Superior temporal gyrus (tissue), 1 donor: ENCODE measurements around the gene C1QTNF5.

Source experiments
- DNase-seq: peaks from one replicate; pipeline ENCODE4 v3.0.0-alpha.2; 2016; ENCODE audit errors: extremely low spot score

C1QTNF5 gene

GRCh38 chr11:119359365-119360214, 18.9 kb upstream of the C1QTNF5 start:
- no peak for DNase-seq

GRCh38 chr11:119357074-119357473, 16.4 kb upstream of the C1QTNF5 start:
- no peak for DNase-seq

GRCh38 chr11:119356349-119357031, 15.8 kb upstream of the C1QTNF5 start:
- DNase-seq, result peak; percentile 78

GRCh38 chr11:119355091-119355843, 14.6 kb upstream of the C1QTNF5 start:
- no peak for DNase-seq

- DNase-seq, result peak; percentile 59
Measured at GRCh38 chr11:119352857-119353260, 12.2 kb upstream of the C1QTNF5 start.

GRCh38 chr11:119351232-119351631, 10.5 kb upstream of the C1QTNF5 start:
- no peak for DNase-seq

GRCh38 chr11:119350302-119350701, 9.6 kb upstream of the C1QTNF5 start:
- no peak for DNase-seq

- no peak for DNase-seq
Measured at GRCh38 chr11:119347940-119348605, 7.4 kb upstream of the C1QTNF5 start.

- DNase-seq, result no peak
Measured at GRCh38 chr11:119347242-119347641, 6.6 kb upstream of the C1QTNF5 start.

- no peak for DNase-seq
Measured at GRCh38 chr11:119346605-119347004, 5.9 kb upstream of the C1QTNF5 start, which contains the start of gene MFRP. MFRP (minus strand) TSS chr11:119346705; CDS start chr11:119346513, 192 bp downstream.

GRCh38 chr11:119345685-119346084, 5.0 kb upstream of the C1QTNF5 start:
- DNase-seq, result no peak

- no peak for DNase-seq
Measured at GRCh38 chr11:119344291-119345010, 3.8 kb upstream of the C1QTNF5 start.

GRCh38 chr11:119343726-119344125, 3.0 kb upstream of the C1QTNF5 start:
- no peak for DNase-seq

GRCh38 chr11:119342362-119343130, 1.9 kb upstream of the C1QTNF5 start:
- DNase-seq, result no peak

- DNase-seq, result no peak
Measured at GRCh38 chr11:119342023-119342300, 1.3 kb upstream of the C1QTNF5 start.

GRCh38 chr11:119341222-119342022, 739 bp upstream of the C1QTNF5 start:
- no peak for DNase-seq

- DNase-seq, result peak; percentile 73
Measured at GRCh38 chr11:119339589-119340334, 921 bp downstream of the C1QTNF5 start.

- DNase-seq, result no peak
Measured at GRCh38 chr11:119338965-119339588, 1.6 kb downstream of the C1QTNF5 start.
